ENCODE results near the gene FDXR. TPM values are rescaled to one million over a fixed set of nuclear protein-coding genes. Genes with fewer than 3 reads are reported as not detected.

FDXR gene, protein sequence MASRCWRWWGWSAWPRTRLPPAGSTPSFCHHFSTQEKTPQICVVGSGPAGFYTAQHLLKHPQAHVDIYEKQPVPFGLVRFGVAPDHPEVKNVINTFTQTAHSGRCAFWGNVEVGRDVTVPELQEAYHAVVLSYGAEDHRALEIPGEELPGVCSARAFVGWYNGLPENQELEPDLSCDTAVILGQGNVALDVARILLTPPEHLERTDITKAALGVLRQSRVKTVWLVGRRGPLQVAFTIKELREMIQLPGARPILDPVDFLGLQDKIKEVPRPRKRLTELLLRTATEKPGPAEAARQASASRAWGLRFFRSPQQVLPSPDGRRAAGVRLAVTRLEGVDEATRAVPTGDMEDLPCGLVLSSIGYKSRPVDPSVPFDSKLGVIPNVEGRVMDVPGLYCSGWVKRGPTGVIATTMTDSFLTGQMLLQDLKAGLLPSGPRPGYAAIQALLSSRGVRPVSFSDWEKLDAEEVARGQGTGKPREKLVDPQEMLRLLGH
- polyA plus RNA-seq: 10 to 100 TPM in 3 of 4 donors, 1 to 10 TPM in 1; 9.2 to 16.6 (median 12.5) TPM
- long read RNA-seq, donor 1: 0 reads
- long read RNA-seq, donor 2: 0 reads
- long read RNA-seq, donor 3, partial matches to known transcripts: 0 of 1 reads
- long read RNA-seq, donor 3, other reads (novel, unspliced or antisense): 0 of 1 reads
- long read RNA-seq, donor 4: 0 reads
- long read RNA-seq, donor 5: 0 reads
- long read RNA-seq, donor 6: 0 reads
- long read RNA-seq, donor 7, partial matches to known transcripts: 0 of 1 reads
- long read RNA-seq, donor 7, other reads (novel, unspliced or antisense): 0 of 1 reads
- long read RNA-seq, donor 8: 0 reads
- long read RNA-seq, donor 9: 0 reads
- long read RNA-seq, donor 10, partial matches to known transcripts: 0 of 4 reads
- long read RNA-seq, donor 10, other reads (novel, unspliced or antisense): 0 of 4 reads

DNA sequence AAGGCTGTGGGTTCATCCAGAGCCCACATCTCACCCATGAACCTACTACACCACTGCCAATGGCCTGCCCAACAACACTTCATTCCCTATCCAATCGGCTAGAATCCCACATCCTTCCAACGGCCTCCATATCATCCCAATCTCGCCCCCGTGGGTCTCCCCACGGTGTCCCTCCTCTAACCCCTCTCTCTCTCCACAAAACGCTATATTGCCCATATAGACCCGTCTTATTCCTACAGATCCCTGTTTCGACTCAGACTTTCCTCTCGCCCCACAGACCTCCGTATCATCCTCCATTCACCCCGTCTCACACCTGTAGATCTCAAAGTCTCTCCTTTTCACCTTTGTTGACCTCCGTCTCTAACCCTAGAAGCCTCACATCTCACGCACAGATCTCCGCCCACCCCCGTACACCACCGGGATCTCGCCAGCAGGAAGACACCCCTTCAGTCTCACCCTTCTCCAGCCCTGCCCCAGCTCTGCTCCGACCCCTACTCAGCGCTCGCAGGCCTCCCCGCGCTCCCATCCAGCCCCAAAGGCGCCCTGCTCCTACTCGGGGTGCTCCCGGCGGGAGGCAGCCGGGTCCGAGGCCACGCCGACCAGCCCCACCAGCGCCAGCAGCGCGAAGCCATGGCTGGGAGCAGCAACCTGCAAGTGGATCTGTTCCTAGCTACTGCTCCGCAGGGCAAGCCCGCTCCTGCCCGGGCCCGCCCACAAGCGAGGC is at the start of gene FDXR:
Gene FDXR, minus strand, starts transcription at position 682 of the 724 bp plus-strand sequence. Its CDS starts 50 bp downstream, at position 632.
- Histone ChIP-seq H3K36me3 (ENCODE audit: control insufficient read depth in 3 of 3, insufficient read depth in 2 of 3, low read depth in 1 of 3, low read length in 3 of 3) (no peaks in the 10 kb centered on the region), H3K4me1 (ENCODE audit: control insufficient read depth in 3 of 3, insufficient read depth in 2 of 3, low read depth in 1 of 3, low read length in 2 of 3) (peaks cover 0 to 16% (median 3%) of the 10 kb centered on the region in 3 donors), H3K9me3 (ENCODE audit: control insufficient read depth in 2 of 2, insufficient read depth in 1 of 2, low read depth in 1 of 2, low read length in 1 of 2) (no peaks in the 10 kb centered on the region), H3K27ac (ENCODE audit: low read depth in 1 of 3, low read length in 2 of 3) (peak within 1 kb of the TSS; percentile 66 to 90 (median 72)), H3K4me3 (ENCODE audit: low read depth in 1 of 3, low read length in 3 of 3) (peak within 1 kb of the TSS; percentile 56 to 66 (median 56)), H3K27me3 (ENCODE audit: control insufficient read depth in 3 of 3, insufficient read depth in 3 of 3, low read length in 3 of 3) (no peaks in the 10 kb centered on the region)
- 4 to 6% (median 4%) methylated on average over 36 to 38 of the region's 38 CpGs for WGBS, 3 donors
- no peak for DNase-seq
- FAIRE-seq: no peak

DNA sequence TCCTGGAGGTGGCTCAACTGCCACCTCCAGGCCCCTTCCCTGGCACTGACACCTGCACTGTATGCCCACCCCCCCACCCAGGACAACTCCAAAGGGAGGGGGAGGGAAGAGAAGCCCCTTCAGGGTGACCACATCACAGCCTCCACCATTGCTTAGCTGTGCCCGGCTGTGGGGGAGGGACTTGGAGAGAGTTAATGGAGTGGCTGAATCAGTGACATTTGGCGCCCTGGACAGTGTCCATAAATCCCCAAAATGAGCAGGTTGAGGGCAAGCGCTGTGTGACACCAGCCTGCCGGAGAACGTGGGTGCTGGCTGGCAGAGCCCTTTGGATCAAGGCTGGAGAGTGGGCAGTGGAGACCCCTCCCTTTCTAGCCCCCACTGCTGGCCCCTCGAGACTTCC is 49.4 kb upstream of the FDXR start:
- FAIRE-seq: no peak
- peaks cover 0 to 75% (median 34%) of the 10 kb centered on the region in 3 donors for H3K27me3 ChIP-seq (ENCODE audit: control insufficient read depth in 3 of 3, insufficient read depth in 3 of 3, low read length in 3 of 3)

DNA sequence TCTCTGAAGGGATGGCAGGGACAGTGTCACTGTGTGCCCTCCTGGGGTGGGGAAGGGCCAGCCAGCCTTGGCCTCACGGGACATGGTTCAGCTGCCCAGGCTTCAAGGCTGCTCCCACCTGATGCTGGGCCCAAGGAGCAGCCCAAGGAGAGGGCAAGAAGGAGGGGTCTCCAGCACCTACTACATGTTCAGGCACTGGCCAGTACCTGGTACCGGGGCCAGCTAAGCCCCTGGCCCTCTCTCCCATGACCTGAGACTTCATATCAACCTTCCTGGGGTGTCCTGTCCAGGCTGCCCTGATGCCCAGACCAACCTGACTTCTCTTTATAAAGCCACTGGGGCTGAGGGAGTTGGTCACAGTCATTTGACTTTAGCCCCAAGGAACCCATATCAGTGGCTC is 49.0 kb upstream of the FDXR start:
- FAIRE-seq (no peak), DNase-seq (no peak)

More for the DNA sequence above, 49.4 kb upstream of the FDXR start:
- 38 to 50% (median 46%) methylated on average over 6 of the region's 6 CpGs for WGBS, 3 donors
- no peak for DNase-seq
- Histone ChIP-seq H3K4me3 (ENCODE audit: low read depth in 1 of 3, low read length in 3 of 3) (peak overlapping the region in 1 of 3 donors; percentile 41), H3K9me3 (ENCODE audit: control insufficient read depth in 2 of 2, insufficient read depth in 1 of 2, low read depth in 1 of 2, low read length in 1 of 2) (no peaks in the 10 kb centered on the region), H3K27ac (ENCODE audit: low read depth in 1 of 3, low read length in 2 of 3) (no peak overlapping the region), H3K36me3 (ENCODE audit: control insufficient read depth in 3 of 3, insufficient read depth in 2 of 3, low read depth in 1 of 3, low read length in 3 of 3) (no peaks in the 10 kb centered on the region), H3K4me1 (ENCODE audit: control insufficient read depth in 3 of 3, insufficient read depth in 2 of 3, low read depth in 1 of 3, low read length in 2 of 3) (peaks cover 2 to 27% (median 4%) of the 10 kb centered on the region in 3 donors)

DNA sequence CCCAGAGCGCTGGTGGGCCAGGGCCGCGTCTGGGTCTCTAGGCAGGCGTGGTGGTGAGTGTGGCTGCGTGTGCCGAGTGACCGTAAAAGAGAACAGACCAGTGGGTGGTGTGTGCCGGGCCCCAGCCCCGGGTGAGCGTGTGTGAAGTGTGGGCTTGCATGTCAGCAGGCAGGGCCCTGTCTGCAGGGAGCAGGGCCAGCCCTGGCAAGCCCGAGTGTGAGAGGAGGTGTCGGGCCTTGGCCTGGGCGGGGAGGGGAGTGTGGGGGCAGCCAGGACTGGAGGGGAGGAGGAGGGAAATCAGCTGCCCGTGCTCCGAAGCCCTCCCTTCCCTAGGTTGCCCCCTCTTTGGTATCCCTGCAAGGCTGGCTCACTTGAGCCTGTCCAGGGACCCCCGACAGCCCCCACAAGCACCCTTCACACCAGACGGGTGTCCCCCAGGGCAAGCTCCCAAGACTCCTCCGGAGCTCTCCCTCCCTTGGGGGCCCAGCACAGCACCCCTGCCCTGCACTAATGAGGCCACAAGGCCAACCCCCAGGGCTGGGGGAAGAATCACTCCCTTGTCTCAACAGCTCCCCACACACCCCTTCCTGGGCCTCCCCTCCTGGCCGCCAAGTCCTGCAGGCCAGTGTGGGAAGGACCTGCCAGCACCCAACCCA is 48.4 kb upstream of the FDXR start:
- no peaks in the 10 kb centered on the region for H3K9me3 ChIP-seq (ENCODE audit: control insufficient read depth in 2 of 2, insufficient read depth in 1 of 2, low read depth in 1 of 2, low read length in 1 of 2)
- peaks cover 0 to 70% (median 32%) of the 10 kb centered on the region in 3 donors for H3K27me3 ChIP-seq (ENCODE audit: control insufficient read depth in 3 of 3, insufficient read depth in 3 of 3, low read length in 3 of 3)
- H3K4me1 ChIP-seq (ENCODE audit: control insufficient read depth in 3 of 3, insufficient read depth in 2 of 3, low read depth in 1 of 3, low read length in 2 of 3): peaks cover 2 to 27% (median 4%) of the 10 kb centered on the region in 3 donors
- WGBS, 3 donors: 56 to 58% (median 57%) methylated on average over 16 to 19 of the region's 19 CpGs
- no peak overlapping the region for H3K27ac ChIP-seq (ENCODE audit: low read depth in 1 of 3, low read length in 2 of 3)
- FAIRE-seq: no peak
- H3K36me3 ChIP-seq (ENCODE audit: control insufficient read depth in 3 of 3, insufficient read depth in 2 of 3, low read depth in 1 of 3, low read length in 3 of 3): peaks cover 0 to 3% (median 0%) of the 10 kb centered on the region in 3 donors
- no peak overlapping the region for H3K4me3 ChIP-seq (ENCODE audit: low read depth in 1 of 3, low read length in 3 of 3)
- DNase-seq: no peak

More for the DNA sequence above, 49.0 kb upstream of the FDXR start:
- Histone ChIP-seq H3K4me3 (ENCODE audit: low read depth in 1 of 3, low read length in 3 of 3) (no peak overlapping the region), H3K27ac (ENCODE audit: low read depth in 1 of 3, low read length in 2 of 3) (no peak overlapping the region), H3K36me3 (ENCODE audit: control insufficient read depth in 3 of 3, insufficient read depth in 2 of 3, low read depth in 1 of 3, low read length in 3 of 3) (peaks cover 0 to under 1% (median 0%) of the 10 kb centered on the region in 3 donors), H3K9me3 (ENCODE audit: control insufficient read depth in 2 of 2, insufficient read depth in 1 of 2, low read depth in 1 of 2, low read length in 1 of 2) (no peaks in the 10 kb centered on the region), H3K4me1 (ENCODE audit: control insufficient read depth in 3 of 3, insufficient read depth in 2 of 3, low read depth in 1 of 3, low read length in 2 of 3) (peaks cover 2 to 27% (median 4%) of the 10 kb centered on the region in 3 donors), H3K27me3 (ENCODE audit: control insufficient read depth in 3 of 3, insufficient read depth in 3 of 3, low read length in 3 of 3) (peaks cover 0 to 74% (median 34%) of the 10 kb centered on the region in 3 donors)
- 93 to 100% (median 95%) methylated on average over 2 of the region's 2 CpGs for WGBS, 3 donors

DNA sequence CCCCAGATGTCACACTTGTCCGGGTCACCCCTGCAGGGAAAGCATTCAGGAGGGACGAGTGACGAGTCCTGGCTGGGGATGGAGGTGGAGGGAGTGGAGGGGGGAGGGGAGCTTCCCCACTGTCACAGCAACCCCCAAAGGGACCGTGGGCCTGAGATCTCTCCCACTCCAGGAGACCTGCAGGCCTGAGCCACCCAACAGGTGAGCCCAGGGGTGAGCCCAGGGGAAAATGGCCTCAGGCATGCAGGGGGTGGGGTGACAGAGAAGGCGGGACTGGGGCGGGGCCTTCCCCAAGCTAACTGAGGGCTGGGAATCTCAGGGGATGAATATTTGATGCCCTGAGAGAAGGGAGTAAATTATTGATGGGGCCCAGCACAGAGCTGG is 47.8 kb upstream of the FDXR start:
- Histone ChIP-seq H3K4me3 (ENCODE audit: low read depth in 1 of 3, low read length in 3 of 3) (no peak overlapping the region), H3K27ac (ENCODE audit: low read depth in 1 of 3, low read length in 2 of 3) (no peak overlapping the region), H3K36me3 (ENCODE audit: control insufficient read depth in 3 of 3, insufficient read depth in 2 of 3, low read depth in 1 of 3, low read length in 3 of 3) (peaks cover 0 to 3% (median 0%) of the 10 kb centered on the region in 3 donors), H3K27me3 (ENCODE audit: control insufficient read depth in 3 of 3, insufficient read depth in 3 of 3, low read length in 3 of 3) (peaks cover 0 to 65% (median 28%) of the 10 kb centered on the region in 3 donors), H3K9me3 (ENCODE audit: control insufficient read depth in 2 of 2, insufficient read depth in 1 of 2, low read depth in 1 of 2, low read length in 1 of 2) (no peaks in the 10 kb centered on the region), H3K4me1 (ENCODE audit: control insufficient read depth in 3 of 3, insufficient read depth in 2 of 3, low read depth in 1 of 3, low read length in 2 of 3) (peaks cover 2 to 27% (median 4%) of the 10 kb centered on the region in 3 donors)
- FAIRE-seq (no peak), DNase-seq (no peak)
- WGBS, 3 donors: 33 to 55% (median 36%) methylated on average over 4 to 6 of the region's 6 CpGs

DNA sequence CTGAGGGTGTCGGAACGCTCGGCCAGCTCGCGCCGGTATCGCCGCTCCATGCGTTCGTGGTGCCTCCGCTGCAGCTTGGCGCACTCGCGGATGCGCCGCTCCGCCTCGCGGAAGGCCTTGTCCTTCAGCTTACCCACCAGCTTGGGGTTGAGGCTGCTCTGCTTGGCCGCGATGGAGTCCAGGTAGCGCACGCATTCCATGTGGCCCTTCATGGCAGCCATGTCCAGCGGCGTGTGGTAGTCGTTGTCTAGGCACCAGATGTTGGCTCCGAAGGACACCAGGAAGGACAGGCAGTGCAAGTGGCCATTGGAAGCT is 47.5 kb upstream of the FDXR start:
- FAIRE-seq (no peak), DNase-seq (no peak)
- Histone ChIP-seq H3K27me3 (ENCODE audit: control insufficient read depth in 3 of 3, insufficient read depth in 3 of 3, low read length in 3 of 3) (peaks cover 0 to 61% (median 25%) of the 10 kb centered on the region in 3 donors), H3K4me1 (ENCODE audit: control insufficient read depth in 3 of 3, insufficient read depth in 2 of 3, low read depth in 1 of 3, low read length in 2 of 3) (peaks cover 2 to 27% (median 4%) of the 10 kb centered on the region in 3 donors), H3K27ac (ENCODE audit: low read depth in 1 of 3, low read length in 2 of 3) (no peak overlapping the region), H3K36me3 (ENCODE audit: control insufficient read depth in 3 of 3, insufficient read depth in 2 of 3, low read depth in 1 of 3, low read length in 3 of 3) (peaks cover 0 to 3% (median 0%) of the 10 kb centered on the region in 3 donors), H3K4me3 (ENCODE audit: low read depth in 1 of 3, low read length in 3 of 3) (no peak overlapping the region), H3K9me3 (ENCODE audit: control insufficient read depth in 2 of 2, insufficient read depth in 1 of 2, low read depth in 1 of 2, low read length in 1 of 2) (no peaks in the 10 kb centered on the region)
- 69 to 85% (median 74%) methylated on average over 27 of the region's 27 CpGs for WGBS, 3 donors

DNA sequence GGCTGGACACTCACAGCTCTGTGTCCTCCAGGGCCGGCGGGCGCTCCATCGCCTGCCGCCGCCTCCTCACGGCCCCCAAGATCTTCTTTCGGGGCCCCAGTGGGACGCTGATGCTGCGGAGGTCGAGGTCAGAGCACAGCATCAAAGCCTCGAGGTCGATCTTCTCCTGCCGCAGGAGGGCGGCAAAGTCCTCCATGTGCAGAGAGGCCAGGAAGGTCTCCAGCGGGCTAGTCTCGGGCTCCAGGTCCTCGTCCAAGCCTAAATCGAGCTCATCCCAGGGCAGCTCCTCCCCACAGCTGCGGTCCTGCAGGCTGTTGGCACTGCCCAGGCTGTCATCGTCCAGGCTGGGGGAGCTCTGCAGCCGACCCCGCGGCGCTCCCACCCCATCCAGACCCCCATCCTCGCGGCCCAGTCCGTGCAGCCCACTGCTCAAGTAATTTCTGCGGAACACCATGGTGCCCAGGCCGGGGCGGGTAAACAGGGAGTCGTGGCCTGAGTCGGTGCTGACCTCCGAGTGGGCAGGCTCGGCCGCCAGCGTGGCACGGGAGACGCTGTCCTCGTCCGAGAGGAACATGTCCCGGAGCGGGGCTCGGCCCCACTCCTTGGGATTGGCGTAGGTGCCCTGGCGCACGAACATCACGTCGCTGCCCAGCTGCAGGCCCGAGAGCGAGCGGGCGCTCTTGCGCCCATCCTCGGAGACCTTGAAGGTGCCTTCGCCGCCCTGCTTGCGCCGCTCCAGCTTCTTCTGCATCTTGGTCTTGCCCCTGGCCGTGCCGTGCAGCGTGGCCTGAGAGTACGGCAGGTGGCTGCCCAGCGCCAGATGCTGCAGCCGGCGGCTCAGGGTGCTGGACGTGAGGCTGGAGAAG is 46.9 kb upstream of the FDXR start:
- no peaks in the 10 kb centered on the region for H3K9me3 ChIP-seq (ENCODE audit: control insufficient read depth in 2 of 2, insufficient read depth in 1 of 2, low read depth in 1 of 2, low read length in 1 of 2)
- H3K36me3 ChIP-seq (ENCODE audit: control insufficient read depth in 3 of 3, insufficient read depth in 2 of 3, low read depth in 1 of 3, low read length in 3 of 3): peaks cover 0 to 3% (median 0%) of the 10 kb centered on the region in 3 donors
- peaks cover 0 to 55% (median 20%) of the 10 kb centered on the region in 3 donors for H3K27me3 ChIP-seq (ENCODE audit: control insufficient read depth in 3 of 3, insufficient read depth in 3 of 3, low read length in 3 of 3)
- H3K4me1 ChIP-seq (ENCODE audit: control insufficient read depth in 3 of 3, insufficient read depth in 2 of 3, low read depth in 1 of 3, low read length in 2 of 3): peaks cover 2 to 24% (median 4%) of the 10 kb centered on the region in 3 donors
- H3K27ac ChIP-seq (ENCODE audit: low read depth in 1 of 3, low read length in 2 of 3): no peak overlapping the region
- FAIRE-seq: no peak
- WGBS, 3 donors: 62 to 68% (median 64%) methylated on average over 65 to 67 of the region's 67 CpGs
- peak; percentile 43 for DNase-seq
- H3K4me3 ChIP-seq (ENCODE audit: low read depth in 1 of 3, low read length in 3 of 3): no peak overlapping the region

Data from small intestine (tissue), 16 donors.